Eye (tissue), 1 donor: ENCODE results near the gene KDM4F.

Experiments used
- DNase-seq: peaks from one replicate; pipeline ENCODE4 v3.0.0-alpha.2; 2015

KDM4F gene

DNA sequence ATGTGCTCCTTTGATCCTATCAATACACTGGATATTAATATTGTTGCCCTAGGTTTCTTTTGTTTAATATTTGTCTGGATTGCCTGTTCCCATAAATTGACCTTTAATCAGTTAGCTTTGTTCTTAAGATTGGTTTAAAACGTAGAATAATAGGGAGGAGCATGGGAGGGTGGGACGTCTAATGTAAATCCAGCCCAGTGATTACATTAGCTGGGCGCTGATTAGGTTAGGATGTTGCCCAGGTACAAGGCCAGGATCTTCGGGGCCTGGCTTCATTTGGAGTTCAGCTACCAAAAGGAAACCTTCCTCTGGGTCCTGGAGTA is 17.5 kb downstream of the KDM4F start, which contains the start of gene SRSF8:
SRSF8 (plus strand) TSS at position 204 of the 323 bp plus-strand sequence. CDS start 308 bp downstream, outside the sequence.
- no peak for DNase-seq

DNA sequence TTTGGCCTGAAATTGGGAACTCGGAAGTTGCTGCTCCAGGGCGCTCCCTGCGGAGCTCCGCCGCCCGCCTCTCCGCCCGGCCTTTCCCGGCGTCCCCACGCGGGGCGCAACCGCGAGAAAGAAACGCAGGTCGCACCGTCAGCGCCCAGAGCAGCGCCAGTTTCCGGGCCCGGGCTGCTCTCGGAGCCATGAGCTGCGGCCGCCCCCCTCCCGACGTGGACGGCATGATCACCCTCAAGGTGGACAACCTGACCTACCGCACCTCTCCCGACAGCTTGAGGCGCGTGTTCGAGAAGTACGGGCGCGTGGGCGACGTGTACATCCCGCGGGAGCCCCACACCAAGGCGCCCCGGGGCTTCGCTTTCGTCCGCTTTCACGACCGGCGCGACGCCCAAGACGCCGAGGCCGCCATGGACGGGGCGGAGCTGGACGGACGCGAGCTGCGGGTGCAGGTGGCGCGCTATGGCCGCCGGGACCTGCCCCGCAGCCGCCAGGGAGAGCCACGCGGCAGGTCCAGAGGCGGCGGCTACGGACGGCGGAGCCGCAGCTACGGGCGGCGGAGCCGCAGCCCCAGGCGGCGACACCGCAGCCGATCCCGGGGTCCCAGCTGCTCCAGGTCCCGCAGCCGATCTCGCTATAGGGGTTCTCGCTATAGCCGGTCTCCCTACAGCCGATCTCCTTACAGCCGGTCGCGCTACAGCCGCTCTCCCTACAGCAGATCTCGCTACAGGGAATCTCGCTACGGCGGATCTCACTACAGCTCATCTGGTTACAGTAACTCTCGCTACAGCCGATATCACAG is 18.0 kb downstream of the KDM4F start:
- peak; percentile 93 for DNase-seq

DNA sequence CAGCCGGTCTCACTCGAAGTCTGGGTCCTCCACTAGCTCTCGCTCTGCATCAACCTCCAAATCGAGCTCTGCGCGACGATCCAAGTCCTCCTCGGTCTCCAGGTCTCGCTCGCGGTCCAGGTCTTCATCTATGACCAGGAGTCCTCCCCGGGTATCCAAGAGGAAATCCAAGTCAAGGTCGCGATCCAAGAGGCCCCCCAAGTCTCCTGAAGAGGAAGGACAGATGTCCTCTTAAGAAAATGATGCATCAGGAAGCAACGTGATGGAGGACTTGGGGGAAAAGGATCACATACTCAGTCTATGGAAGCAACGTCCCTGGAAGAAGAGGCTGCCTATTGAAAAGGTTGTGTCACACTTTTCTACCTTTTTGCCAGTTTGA is 18.6 kb downstream of the KDM4F start:
- peak; percentile 92 for DNase-seq

DNA sequence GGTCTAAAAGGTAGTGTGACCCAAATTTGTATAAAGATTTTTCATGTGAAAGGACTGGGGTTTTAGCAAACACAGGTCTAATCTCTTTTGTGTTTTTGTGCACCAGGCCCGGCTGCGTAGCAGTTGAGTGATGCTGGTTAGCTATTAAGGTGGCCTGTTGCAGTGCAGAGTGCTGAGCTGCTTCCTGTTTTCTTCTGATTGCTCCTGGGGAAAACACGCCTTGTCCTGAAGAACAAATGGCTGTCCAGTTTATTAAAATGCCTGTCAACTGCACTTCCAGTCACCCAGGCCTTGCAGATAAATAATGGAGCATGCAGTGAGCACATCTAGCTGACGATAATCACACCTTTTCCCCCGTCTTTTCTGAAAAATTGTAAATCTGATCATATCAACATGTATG is 19.3 kb downstream of the KDM4F start:
- peak; percentile 94 for DNase-seq

DNA sequence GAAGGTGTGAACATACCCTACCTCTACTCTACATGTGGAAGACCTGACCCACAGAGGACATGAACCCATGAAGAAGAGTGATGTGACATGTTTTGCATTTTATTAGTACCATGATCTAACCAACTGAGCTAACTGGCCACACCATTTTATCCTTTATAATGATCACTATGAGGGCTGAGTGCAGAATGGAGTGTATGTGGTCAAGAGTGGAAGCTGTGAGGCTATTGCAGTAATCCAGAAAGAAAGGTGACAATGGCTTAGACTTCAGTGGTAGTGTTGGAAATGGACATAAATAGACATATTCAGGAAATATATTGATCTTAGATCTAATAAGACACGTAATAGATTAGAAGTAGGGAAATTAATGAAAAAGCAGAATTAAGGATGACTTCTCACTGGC is 21.2 kb downstream of the KDM4F start:
- DNase-seq, result no peak

DNA sequence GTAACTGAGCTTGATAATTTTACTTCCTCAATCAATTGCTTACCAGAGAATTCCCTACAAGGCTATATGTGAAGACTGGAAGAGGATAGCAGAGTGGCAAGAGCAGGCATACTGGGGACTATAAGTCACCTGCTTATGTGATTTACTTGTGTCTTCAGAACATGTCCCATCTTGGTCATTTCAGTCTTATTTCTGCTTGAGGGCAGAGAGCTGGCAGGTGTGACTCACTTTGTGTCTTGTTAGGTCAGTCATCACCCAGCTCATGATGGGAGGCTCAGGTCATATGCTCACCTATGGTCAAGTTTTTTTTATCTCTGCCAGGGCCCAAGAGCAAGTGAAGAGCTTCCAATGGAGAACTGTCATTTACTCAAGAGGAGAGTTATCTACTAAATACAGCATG is 23.7 kb downstream of the KDM4F start:
- no peak for DNase-seq

DNA sequence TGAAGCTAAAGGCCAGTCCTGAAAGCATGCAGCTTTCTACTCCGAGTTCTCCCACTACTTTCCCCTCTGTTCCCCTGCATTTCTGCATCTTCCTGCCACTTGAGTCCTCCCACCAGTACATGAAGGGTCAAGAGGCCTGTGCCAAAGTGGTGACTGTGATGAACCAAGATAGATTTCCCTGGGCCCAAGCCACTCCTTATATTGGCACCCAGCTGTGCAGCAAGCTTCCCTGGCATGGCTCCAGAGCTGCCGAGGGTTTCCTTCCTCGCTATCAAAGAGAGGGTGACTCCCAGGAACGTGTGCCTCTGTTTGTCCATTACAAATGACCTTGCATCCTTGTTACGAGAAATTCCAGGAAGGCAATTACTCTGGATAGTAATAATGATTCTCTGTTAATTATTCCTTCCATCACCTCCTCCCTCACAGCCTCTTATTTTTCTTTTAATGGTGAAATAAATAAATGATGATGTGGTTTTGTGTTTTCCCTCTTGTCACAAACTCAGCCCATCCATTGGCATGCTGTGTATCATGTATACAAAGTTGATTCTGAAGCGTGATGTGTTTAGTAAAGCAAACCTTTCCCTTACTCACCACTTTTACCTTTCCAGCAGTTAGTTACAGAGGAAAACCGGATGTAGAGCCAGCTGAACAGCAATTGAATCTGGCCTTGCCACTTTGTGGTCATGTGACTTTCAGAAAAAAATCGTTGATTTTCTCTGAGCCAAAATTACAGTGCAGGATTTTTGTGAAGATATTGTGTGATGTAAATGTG is 25.8 kb downstream of the KDM4F start:
- DNase-seq, result no peak

DNA sequence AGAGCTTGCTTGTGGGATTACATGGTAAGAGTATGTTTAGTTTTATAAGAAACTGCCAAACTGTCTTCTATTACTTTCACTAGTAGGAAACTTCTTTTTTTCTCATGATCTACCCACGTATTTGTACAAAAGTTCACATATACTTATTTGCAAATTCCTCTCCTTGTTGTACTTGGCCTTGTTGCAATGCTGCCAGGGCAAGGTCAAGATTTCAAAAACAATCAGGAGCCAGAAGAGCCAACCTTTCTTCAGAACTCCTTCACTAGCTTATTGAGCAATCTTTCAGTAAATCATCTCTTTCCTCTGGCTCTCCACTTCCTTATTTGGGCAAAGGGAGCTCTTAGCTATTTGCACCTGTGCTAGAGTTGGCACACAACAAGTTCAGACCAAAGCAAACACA is 27.2 kb downstream of the KDM4F start:
- no peak for DNase-seq

DNA sequence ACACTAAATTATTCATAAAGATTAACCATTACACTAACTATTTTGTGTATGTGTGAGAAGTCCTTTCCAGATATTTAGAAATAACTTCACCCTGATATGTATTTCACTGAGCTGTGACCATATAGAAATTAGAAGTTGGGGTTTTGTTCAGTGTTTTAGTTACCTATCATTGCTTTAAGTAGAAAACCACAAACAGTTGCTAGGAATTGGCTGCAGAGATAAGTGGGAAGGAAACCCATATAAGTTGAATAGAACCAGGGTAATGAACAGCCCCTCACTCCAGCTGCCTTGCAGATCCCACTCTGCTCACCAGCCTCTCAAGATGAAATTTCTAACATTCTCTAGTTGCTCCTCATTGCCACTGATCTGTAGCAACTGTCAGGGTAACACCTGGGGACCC is 27.8 kb downstream of the KDM4F start:
- DNase-seq, result no peak

DNA sequence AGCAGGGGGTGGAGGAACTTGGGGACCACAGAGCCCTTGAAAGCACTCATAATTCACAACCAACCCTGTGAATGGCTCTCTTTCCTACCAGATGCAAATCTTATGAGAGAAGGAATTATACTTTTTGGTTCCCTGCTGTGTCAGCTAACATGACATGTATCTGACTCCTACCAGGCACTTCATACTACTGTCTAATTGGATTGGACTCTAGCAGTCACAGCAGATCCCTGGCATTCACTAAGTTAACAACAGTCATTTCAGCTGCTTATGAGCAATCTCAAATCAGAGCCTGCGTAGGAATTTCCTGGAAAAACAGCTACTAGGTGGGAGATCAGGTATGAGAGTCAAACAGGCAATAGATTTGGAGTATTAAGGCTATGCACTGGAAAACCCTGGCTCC is 29.3 kb downstream of the KDM4F start:
- DNase-seq, result no peak

DNA sequence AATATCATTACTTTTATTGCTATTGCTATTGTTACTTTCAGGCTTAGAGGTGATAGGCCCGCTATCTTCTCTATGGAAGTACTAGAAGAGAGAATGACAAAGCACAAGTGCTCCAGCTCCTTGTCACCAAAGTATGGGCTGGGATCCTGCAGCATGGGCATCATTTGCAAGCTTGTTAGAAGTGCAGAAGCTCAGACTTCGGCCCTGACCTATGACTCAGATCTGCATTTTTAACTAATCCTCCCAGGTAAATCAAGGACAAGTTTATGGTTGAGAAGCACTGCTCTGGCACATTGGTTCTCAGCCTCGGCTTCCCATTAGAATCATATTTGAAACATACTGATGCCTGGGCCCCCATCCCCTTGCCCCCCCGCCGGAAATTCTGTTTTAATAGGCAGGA is 31.8 kb downstream of the KDM4F start:
- DNase-seq, result no peak

DNA sequence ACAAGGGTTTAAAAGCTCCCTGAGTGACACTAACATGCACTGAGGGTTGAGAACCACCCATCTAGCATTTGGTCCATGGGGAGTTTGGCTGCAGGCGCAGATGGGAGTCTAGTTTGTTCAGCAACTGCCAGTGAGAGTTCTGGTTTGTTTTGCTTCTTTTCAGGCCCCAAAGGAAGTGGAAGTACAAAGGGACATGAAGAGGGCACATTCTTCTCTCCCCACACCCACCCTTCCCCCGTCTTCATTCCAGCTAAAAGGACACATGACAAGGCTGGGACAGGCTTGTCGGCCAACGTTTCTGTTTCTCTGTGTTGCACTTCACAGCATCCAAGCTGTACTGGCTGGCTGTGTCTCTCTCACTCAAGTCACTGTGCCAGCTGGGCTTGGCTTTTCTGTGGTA is 32.2 kb downstream of the KDM4F start:
- DNase-seq, result no peak

DNA sequence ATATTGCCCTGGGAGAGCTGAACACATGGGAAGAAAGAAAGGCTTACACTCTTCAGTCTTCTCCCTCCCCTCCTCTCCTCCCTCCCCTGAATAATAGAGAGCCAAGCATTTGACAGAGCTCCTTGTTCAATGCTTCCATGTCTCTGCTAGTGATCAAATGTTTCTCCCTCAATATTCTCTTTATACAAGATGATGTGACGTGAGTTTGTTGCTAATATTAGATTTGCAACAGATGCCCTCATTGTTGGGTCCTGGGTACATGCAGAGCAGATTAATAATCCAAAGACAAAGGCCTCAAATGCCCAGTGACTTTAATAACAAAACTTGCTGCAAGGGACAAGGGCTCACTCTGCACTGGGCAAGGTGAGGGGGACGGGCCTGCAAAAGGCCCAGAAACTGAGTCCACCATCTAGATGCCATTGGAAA is 33.4 kb downstream of the KDM4F start:
- DNase-seq, result no peak

DNA sequence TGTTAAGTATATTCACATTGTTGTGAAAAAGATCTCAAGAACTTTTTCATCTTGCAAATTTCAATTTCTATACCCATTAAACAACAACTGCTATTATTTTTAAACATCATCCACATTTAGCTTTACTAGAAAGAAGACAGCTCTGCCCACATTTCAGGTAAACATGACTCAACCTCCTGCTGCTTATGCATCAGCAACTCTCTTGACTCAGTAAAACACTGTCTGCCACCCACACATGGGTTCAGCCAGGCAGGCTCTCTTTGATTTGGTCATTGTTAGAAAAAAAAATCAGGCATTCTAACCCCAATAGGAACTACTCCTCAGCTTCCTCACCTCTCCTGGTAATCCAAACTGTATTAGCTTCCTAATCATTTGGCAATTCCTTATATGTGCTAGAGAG is 35.3 kb downstream of the KDM4F start:
- no peak for DNase-seq

DNA sequence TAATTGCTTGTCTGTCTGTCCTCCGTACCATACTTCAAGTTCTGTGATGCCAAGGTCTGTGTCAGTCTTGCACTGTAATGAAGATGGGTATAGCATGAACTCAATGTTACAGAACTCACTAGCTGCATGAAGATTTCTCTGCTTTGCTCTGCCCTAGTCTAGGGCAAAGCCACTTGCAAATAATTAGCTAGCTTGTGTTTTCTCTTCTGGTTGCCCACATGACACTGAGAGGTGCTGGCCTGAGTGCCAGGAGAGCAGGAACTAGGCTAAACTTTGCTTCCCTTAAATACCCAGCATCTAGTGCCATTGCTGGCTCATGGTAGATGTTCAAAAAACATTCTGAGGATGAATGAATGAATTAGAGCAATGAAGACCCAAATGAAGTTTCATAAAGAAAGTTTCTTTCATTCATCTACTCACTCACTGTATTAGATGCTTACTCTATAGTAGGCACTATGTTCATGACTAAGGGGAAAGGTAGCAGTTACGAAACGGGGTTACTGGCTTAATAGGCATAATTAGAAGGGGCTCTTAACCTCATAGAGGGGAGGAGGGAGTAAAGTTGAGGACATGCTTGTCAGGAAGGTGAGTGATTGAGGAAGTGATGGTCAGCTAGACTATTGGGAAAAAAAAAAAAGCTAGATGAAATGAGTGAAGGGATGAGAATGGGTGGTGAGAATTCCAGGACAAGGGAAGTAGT is 36.0 kb downstream of the KDM4F start:
- no peak for DNase-seq

DNA sequence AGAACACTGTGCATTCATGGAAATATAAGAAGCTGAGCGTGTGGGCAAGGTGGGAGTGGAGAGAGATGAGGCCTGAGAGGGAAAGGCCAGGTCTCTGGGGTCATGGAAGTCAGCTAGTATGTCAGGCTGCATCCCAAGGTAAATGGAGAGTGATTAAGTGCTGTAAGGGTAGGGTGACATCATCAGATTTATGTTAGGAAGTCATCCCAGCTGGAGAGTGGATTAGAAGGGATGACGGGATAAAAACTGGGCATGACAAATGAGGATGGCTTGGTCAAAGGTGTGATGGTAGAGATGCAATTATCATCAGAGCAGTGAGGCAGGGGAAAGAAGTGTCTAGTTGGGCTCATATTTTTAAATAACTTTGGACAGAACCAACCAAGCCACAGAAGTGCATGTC is 36.9 kb downstream of the KDM4F start:
- DNase-seq, result no peak

DNA sequence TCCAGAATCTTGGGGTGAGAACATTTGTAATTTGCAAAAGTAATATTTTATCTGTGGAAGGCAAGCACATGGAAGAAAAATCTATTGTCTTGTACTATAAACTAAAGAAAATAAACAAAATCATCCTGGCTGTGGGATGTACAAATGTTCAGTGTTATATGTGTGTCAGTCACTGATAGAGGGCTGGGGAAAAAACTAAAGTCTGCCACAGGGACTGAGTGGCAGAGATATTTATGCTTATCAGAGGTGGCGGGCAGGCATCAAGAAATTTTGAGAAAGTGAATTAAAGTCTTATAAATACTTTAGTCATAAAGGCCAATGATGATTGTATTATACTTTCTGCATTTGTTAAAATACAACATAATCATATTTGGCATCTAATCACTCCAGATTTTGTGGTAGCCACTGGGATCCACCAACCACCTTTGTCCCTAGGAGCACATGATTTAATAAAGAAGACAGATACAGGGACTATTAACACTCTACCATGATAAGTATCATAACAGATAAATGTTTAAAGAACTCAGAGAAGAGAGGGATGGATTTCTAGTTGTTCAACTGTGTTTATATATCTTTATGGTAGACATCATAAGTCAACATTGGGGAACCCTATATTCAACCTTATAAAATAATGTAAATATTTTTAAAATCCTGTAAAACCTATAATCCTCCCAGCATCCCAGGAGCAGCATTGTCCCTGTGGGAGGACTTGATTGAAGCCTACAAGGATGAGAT is 37.8 kb downstream of the KDM4F start:
- DNase-seq, result no peak

DNA sequence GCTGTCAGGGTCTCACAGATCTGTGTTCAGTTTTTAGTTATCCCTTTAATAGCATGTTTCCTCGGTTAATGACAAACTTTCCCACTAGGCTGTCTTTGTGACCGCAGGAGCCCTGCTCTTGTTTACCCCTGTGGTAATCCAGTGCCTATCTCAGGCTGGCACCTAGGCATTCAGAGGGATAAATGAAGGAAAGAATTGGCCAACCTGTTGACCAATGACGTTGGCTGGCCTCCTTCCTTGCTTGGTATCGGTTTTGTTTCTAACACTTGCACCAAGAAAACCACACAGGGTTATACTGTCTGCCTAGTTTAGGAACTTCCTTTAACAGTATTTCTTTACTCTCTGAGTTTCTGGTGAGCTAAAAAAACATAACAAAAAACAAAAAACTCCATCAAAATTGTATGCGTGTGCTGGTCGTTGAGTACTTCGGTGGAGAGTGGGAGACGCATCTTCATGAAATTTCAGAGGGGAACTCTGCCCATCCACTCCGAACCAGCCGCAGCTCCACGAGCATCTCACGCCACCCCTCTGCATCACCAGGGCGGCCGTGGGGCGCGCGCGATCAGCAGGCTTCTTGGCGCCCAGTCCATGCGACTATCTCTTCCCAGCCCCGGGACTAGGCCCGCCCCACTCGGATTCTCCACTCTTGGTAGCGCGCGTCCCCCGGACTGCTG is 39.9 kb downstream of the KDM4F start:
- no peak for DNase-seq

DNA sequence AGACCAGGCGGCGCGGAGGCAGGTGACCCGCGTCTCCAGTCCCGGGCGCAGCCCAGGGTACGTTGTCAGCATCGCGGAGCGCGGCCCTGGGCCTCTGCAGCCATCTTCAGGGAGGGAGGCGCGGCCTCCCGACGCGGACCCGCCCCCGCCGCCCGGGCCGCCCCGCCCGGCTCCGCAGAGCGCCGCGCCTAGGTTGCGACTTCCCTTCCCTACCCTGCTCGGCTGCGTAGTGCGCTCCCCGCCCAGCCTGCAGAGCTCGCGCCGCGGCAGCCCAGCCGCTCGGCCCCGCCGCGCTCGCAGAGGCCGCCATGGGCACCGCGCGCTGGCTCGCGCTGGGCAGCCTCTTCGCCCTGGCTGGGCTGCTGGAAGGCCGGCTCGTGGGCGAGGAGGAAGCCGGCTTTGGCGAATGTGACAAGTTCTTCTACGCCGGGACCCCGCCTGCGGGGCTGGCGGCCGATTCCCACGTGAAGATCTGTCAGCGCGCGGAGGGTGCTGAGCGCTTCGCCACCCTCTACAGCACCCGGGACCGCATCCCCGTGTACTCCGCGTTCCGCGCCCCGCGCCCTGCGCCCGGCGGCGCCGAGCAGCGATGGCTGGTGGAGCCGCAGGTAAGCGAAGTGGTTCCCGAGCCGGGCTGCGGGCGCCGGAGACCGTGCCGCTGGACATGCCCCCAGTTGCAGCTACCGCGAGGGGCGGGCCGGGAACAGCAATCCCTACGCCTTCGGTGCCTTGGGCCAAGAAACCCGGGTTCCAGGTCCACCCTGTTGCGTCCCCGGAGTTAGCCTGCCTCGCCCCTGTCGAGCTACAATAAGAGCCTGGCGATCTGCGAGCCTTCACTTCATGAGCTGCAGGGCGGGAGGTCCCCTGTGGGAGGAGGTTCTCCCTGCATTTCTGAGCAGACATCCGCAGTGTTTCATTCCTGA is 40.7 kb downstream of the KDM4F start, which contains the start of gene ENDOD1:
ENDOD1 (plus strand) TSS at position 227 of the 923 bp plus-strand sequence; CDS start at position 309, 82 bp downstream.
- peak; percentile 93 for DNase-seq

DNA sequence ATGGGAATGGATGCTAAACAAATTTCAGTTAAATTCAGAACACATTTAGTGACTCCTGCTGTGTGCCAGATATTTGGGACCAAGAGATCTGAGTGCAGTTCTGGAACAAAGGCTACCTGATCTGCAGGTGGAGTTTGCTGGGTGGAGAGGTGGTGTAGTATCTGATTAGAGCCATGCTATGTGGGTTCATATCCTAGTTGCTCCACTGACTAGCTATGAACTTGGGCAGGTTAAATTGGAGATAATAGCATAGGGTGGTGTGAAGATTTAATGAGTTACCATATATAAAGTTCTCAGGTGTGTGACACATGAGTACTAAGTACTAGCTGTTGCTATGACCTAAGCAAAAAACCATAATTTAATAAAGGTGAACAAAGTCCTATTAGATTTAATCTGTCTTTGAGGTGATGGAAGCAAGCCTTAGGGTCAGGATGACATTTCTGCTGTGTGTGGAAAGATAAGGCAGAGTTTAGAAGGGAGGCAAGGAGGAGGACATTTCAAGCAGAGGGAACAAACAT is 42.5 kb downstream of the KDM4F start:
- no peak for DNase-seq
